HL-60 (cell line): Measurements from ENCODE around the gene ZNF800.
"Not testable (repeated sequence)": the region's sequence is repeated elsewhere in the genome, so short reads cannot be mapped to it uniquely, and the experiment has no call there.

ENCODE experiments used
- CTCF ChIP-seq: IDR thresholded peaks from one replicate; pipeline ENCODE4 v1.5.1; 2011; ENCODE audit warnings: low read length, control low read depth, inconsistent platforms; ENCODE audit not compliant: insufficient read depth
- GABPA ChIP-seq: IDR thresholded peaks from 2 replicates; pipeline ENCODE4 v1.6.1; 2012; ENCODE audit warnings: low read depth
- POLR2AphosphoS5 ChIP-seq: IDR thresholded peaks from 2 replicates; pipeline ENCODE4 v1.6.1; 2012; ENCODE audit warnings: low read depth
- SPI1 ChIP-seq: IDR thresholded peaks from 2 replicates; pipeline ENCODE4 v1.6.1; 2012; ENCODE audit warnings: low read depth, mild to moderate bottlenecking, borderline replicate concordance
- TF ChIP-seq, protein P1 (sequence below): IDR thresholded peaks from 2 replicates; pipeline ENCODE4 v1.6.1; 2012; ENCODE audit warnings: low read depth; ENCODE audit not compliant: insufficient replicate concordance

- not testable (repeated sequence) for TF ChIP-seq CTCF, POLR2AphosphoS5, GABPA, SPI1
- TF ChIP-seq, protein P1, sequence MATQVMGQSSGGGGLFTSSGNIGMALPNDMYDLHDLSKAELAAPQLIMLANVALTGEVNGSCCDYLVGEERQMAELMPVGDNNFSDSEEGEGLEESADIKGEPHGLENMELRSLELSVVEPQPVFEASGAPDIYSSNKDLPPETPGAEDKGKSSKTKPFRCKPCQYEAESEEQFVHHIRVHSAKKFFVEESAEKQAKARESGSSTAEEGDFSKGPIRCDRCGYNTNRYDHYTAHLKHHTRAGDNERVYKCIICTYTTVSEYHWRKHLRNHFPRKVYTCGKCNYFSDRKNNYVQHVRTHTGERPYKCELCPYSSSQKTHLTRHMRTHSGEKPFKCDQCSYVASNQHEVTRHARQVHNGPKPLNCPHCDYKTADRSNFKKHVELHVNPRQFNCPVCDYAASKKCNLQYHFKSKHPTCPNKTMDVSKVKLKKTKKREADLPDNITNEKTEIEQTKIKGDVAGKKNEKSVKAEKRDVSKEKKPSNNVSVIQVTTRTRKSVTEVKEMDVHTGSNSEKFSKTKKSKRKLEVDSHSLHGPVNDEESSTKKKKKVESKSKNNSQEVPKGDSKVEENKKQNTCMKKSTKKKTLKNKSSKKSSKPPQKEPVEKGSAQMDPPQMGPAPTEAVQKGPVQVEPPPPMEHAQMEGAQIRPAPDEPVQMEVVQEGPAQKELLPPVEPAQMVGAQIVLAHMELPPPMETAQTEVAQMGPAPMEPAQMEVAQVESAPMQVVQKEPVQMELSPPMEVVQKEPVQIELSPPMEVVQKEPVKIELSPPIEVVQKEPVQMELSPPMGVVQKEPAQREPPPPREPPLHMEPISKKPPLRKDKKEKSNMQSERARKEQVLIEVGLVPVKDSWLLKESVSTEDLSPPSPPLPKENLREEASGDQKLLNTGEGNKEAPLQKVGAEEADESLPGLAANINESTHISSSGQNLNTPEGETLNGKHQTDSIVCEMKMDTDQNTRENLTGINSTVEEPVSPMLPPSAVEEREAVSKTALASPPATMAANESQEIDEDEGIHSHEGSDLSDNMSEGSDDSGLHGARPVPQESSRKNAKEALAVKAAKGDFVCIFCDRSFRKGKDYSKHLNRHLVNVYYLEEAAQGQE: not testable (repeated sequence)
Measured at GRCh38 chr7:127429281-127429680, 36.8 kb upstream of the ZNF800 start.
